Mucosa of rectum (tissue), 2 donors: ENCODE data around the gene DFFA.
A peak's percentile ranks its signal among the peaks of the same experiment; 100 is the strongest.
"Not testable (repeated sequence)": the region's sequence is repeated elsewhere in the genome, so short reads cannot be mapped to it uniquely, and the experiment has no call there.

Experiments used
- H3K27ac ChIP-seq, 2 donors: one replicate each; pipeline ENCODE4 v1.7.0; 2013; ENCODE audit warnings: inconsistent platforms in 2 of 2, low read depth in 2 of 2, low read length in 2 of 2
- H3K27me3 ChIP-seq, 2 donors: one replicate each; pipeline ENCODE4 v1.7.0; 2013; ENCODE audit warnings: low read length in 2 of 2; ENCODE audit not compliant: control insufficient read depth in 2 of 2, insufficient read depth in 2 of 2
- H3K36me3 ChIP-seq, 2 donors: one replicate each; pipeline ENCODE4 v1.7.0; 2013; ENCODE audit warnings: low read length in 2 of 2; ENCODE audit not compliant: control insufficient read depth in 2 of 2, insufficient read depth in 2 of 2
- H3K4me1 ChIP-seq, 2 donors: one replicate each; pipeline ENCODE4 v1.7.0; 2013; ENCODE audit warnings: low read length in 2 of 2, mild to moderate bottlenecking in 1 of 2; ENCODE audit not compliant: control insufficient read depth in 2 of 2, insufficient read depth in 2 of 2
- H3K4me3 ChIP-seq, 2 donors: one replicate each; pipeline ENCODE4 v1.7.0; 2013; ENCODE audit warnings: low read length in 2 of 2
- H3K9ac ChIP-seq, 2 donors: one replicate each; pipeline ENCODE4 v1.7.0; 2013; ENCODE audit warnings: low read length in 2 of 2, low read depth in 1 of 2, mild to moderate bottlenecking in 1 of 2
- H3K9me3 ChIP-seq, 2 donors: one replicate each; pipeline ENCODE4 v1.7.0; 2013; ENCODE audit warnings: low read length in 2 of 2; ENCODE audit not compliant: control insufficient read depth in 2 of 2
- donor health status: healthy.
- donor health status: Normal muscosa, but diverticular disease.

DFFA gene

DNA sequence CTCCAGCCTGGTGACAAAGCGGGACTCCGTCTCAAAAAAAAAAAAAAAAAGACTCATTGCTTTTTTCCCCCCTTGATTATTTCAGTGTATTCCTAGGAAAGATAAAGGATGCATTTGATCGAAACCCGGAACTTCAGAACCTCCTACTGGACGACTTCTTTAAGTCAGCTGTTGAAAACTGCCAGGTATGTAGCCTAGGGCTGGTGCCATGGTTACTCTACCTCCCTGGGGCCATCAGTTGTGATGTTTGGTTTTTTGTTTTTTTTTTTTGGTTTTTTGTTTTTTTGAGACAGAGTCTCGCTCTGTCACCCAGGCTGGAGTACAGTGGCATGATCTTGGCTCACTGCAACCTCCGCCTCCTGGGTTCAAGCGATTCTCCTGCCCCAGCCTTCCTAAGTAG is 53.6 kb downstream of the DFFA start:
- not testable (repeated sequence) for H3K27me3 ChIP-seq, H3K9me3 ChIP-seq, H3K9ac ChIP-seq, H3K27ac ChIP-seq, H3K4me3 ChIP-seq, H3K4me1 ChIP-seq
- peaks cover 27 to 44% of the 10 kb centered on the region in 2 donors for H3K36me3 ChIP-seq

DNA sequence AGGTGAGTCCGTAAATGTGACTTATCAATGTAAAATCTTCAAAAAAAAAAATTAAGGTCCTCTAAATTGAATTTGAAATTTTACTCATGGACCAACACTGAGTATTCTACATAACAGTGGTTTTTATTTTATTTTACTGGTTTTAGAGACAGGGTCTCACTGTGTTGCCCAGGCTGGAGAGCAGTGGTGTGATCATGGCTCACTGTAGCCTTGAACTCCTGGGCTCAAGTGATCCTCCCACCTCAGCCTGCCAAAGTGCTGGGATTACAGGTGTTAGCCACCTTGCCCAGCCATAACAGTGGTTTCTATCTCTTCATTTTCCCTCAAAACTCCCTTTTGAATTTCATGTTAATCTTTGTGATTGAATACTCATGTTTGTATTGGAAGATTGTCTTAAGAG is 56.4 kb downstream of the DFFA start:
- not testable (repeated sequence) for H3K4me3 ChIP-seq, H3K27ac ChIP-seq
- H3K36me3 ChIP-seq: peaks cover 51 to 69% of the 10 kb centered on the region in 2 donors

DNA sequence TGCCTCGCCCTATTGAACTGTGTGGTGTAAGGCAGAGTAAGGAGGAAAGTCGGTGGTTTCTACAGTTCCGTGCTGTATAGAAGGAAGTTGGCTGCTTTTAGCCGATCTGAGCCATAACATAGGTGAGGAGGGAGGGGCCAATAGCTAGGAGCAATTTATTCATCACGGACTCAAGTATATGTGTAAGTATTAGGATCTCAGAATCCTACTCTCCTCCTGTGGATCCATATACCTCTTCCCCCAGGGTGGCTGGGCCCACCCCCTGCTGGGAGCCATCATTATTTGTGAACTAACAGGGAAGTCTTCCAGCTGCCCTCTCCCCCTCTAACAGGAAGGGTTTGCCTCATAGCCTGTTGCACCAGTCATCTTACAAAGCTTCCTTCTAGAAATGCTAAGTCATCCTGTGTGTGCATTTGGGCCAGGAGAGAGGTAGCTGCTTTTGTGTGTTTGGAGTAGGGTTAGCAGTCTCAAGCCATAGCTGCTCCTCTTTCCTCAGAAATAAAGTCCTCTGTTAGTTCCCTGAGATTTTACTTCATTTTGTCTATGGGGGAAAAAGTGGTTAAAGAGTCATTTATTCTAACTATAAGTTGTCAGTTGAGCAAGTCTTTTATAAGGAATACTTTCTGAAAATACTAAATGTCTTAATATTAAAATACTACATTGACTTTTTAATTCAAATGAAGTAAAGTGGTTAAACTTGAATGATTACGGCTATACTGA is 57.0 kb downstream of the DFFA start:
- H3K27ac ChIP-seq: peak overlapping the region in 1 of 2 donors; percentile 28
- no peaks in the 10 kb centered on the region for H3K27me3 ChIP-seq
- H3K36me3 ChIP-seq: peaks cover 53 to 69% of the 10 kb centered on the region in 2 donors
- no peaks in the 10 kb centered on the region for H3K9me3 ChIP-seq
- H3K9ac ChIP-seq: no peak overlapping the region
- H3K4me1 ChIP-seq: no peaks in the 10 kb centered on the region
- no peak overlapping the region for H3K4me3 ChIP-seq

More for the DNA sequence above, 56.4 kb downstream of the DFFA start:
- not testable (repeated sequence) for H3K27me3 ChIP-seq, H3K9ac ChIP-seq, H3K9me3 ChIP-seq, H3K4me1 ChIP-seq

DNA sequence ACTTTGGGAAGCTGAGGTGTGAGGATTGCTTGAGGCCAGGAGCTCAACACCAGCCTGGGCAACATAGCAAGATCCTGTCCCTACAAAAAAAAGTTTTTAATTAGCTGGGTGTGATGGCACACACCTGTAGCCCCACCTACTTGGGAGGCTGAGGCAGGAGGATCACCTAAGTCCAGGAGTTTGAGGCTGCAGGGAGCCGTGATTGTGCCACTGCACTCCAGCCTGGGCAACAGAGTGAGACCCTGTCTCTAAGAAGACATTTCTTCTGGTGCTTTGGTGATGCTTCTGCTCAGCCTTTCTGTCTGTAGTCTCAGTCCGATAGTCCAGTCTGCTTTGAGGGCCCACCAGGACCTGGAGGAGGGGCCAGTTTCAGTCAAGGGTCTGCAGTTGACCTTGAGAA is 65.1 kb downstream of the DFFA start:
- no peaks in the 10 kb centered on the region for H3K27me3 ChIP-seq
- no peaks in the 10 kb centered on the region for H3K9me3 ChIP-seq
- H3K27ac ChIP-seq: no peak overlapping the region
- H3K9ac ChIP-seq: no peak overlapping the region
- peaks cover 59 to 81% of the 10 kb centered on the region in 2 donors for H3K36me3 ChIP-seq
- H3K4me3 ChIP-seq: no peak overlapping the region
- no peaks in the 10 kb centered on the region for H3K4me1 ChIP-seq
